NK-92 treated with Interleukin-12 subunit alpha and Interleukin-12 subunit beta, amount 100 ng/mL, for 24 hours (cell line): ENCODE data around the gene HPCAL1.

Source experiments
- DNase-seq: peaks from one replicate; lab custom pipeline; 2025; lab: John Stamatoyannopoulos, UW

HPCAL1 gene

DNA sequence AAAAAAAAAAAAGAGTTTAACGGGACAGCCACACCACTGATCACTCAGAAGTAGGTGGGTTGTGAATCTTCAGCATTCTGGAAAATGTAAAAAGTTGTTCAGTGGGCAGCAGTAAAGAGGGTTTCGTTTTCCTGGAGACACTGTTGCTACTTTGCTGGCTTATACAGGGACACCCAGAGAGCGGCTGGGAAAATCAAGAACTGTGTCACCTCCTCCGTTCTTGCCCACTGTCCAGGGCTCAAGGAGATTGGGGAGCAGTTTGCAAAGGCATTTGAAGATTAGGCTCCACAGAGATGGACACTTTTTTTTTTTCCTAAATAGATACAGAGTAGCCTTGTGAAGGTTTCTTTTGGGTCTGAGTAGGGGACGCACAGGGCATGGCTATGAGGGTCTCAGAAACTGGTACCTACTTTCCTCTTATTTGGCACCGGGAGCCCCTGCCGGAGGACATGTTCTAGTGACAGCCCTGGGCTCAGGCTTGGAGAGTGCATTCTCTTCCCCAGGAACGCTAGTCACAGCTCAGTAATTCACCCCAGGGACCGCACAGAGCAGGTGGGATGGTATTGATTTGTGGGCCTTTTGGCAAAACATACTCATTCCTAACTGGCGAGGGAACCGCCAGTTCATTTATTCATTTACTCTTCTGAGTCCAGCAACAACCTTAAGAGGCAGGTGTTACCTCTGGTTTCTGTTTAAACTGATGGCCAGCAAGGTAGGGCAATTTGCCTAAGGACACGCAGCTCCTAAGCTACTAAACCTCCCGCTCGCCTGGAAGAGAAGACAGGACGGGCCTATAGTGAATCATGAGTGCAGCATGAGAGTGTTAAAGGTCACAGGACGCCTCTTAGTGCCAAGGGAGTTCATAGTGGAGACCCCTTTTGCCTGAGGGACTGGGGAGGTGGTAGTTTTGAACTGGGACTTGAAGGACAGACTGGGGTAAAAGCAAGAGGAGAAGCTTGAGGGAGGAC is 53.1 kb downstream of the HPCAL1 start:
- DNase-seq, result no peak

DNA sequence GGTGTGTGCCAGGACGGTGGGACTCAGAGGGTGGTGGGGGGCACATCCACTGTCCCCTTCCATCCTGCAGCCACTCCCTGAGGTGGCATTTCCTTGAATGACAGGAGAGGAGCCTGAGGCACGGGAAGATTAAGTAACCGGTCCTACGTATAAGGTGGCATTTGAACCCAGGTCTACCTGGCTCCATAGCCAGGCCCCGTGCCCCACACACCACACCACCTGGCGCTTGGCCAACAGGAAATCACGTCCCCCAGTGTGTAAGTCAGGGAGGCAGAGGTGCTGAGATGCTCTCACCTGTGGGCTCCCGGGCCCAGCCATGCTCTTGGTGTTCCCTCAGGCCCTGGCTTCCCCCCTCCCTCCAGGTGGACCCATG is 53.7 kb downstream of the HPCAL1 start:
- DNase-seq, result no peak

DNA sequence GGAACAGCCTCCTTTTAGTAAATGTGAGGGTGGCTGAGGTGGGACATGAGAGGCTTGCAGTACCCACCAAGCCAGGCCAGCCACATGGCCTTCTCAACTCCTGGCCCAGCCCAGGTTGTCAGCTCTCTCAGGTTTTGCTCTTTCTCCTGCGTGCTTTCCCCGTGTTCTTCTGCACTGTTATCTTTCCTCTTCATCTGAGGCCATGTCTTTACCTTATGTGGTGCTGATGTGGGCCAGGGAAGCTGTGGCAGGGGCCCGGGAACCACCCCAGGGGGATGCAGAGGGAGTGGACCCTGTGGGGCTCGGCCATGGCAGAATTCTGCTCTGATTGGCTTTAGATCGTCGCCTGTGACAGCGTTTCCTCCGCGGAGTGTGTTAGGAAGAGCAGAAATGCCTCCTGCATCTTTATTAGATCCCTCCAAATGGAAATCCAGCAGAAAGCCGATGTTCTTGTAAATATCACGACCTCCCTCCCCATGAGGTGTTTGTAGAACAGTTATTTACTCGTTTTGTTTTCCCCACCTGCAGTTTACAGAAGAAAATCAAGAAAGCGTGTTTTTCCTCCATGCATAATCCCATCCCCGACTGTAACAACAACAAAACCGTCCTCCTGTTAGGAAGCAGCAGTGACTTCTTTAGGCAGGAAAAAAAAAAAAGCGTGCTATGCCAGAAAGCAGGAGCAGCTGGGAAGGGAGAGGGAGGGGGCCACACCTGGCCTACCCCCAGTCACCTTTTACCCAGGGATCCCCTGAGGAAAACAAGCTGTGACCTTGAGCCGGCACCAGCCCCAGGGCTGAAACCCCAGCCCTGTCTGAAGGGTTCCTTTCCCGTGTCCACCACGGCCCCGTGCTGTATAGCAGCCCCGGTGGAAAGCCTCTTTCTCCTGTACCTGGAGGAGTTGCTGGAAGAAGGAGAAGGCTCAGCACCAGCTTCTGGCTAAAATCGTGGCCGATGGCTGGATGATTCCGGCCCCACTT is 54.8 kb downstream of the HPCAL1 start:
- DNase-seq, result no peak

DNA sequence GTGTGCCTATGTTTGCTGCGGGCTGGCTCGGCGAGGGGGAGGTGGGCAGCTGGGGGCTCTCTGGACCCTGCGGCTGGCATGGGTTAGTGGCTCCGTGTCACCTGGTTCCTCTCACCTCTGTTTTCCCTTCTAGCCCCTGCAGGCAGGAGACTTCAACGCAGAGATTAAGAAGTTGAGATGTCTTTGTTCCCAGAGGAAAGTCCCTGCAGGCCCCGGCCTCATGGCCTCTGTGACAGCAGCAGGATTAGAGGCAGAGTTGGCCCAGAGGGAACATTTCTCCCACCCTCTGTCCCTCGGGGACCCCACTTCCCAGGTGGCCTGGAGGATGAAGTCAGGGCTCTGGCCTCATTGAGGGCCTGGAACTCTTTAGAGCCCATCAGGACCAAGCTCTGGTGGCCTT is 56.5 kb downstream of the HPCAL1 start:
- DNase-seq, result no peak

DNA sequence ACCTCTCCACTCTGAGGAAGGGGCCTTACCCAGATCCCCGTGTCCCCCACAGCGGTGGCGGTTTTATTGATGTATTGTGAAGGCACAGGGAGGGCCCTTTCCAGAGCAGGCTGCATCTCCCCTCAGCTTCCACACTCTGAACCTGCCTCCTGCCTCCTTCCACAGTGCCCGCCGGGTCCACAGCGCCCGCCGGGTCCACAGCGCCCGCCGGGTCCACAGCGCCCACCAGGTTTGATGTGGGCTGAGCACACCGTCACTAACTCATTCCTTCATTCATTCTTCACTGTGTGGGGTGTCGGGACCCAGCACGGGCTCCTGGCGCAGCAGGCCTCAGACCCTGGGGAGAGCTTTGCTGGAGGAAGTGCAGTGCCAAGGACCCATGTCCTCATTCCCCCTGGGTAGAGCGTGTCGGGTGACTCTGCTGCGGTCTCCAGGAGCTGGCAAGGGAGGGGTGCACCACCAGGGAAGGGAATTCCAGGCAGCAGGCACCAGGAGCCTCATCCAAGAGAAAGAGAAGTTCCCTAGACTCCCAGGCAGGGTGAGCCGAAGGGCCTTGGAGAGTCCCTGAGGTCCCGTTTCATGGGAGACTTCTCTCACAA is 57.1 kb downstream of the HPCAL1 start:
- no peak for DNase-seq

DNA sequence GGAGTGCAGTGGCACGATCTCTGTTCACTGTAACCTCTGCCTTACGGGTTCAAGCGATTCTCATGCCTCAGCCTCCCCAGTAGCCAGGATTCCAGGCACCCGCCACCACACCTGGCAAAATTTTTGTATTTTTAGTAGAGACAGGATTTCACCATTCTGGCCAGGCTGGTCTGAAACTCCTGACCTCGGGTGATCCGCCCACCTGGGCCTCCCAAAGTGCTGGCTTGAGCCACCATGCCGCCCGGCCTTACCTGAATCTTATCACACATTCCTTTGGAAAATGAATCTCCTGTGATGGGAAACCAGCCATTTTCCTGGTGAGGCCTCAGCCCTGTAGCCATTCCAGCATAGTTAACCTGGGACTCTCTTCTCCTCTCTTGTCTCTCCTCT is 57.8 kb downstream of the HPCAL1 start:
- no peak for DNase-seq

DNA sequence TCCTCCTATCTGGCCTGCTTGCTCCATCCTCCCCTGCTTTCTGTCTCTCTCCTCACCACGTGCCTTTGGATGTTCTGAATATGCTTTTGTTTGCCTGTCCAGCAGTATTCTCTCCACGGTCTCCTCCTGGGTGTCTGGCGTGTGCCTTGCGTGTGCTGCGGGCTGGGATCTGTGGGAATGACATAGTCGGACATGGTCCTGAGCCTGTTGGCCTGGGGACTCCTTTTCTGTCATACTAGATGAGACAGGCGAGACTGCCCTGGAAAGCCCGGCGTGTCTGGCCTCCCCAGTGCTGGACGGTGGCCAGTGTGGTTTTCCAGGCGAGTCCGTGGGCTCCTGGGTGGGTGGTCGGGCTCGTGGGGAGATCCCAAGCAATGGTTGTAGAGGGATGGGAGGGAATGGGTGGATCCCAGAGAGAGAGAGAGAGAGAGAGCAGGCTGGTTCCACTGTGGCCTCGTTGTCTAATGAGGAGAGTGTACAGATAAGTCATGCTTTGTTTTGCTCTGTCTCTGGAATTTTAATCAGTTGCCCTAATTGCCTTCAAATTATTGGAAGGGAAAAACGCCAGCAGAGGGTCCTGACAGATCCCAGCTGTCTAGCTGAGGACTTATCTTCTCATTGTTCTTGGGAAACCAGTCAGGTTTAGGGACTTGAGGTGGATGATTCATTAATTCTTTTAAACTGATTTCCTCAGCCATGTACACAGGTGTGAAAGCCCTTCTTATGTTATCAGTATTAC is 58.3 kb downstream of the HPCAL1 start:
- DNase-seq, result no peak

DNA sequence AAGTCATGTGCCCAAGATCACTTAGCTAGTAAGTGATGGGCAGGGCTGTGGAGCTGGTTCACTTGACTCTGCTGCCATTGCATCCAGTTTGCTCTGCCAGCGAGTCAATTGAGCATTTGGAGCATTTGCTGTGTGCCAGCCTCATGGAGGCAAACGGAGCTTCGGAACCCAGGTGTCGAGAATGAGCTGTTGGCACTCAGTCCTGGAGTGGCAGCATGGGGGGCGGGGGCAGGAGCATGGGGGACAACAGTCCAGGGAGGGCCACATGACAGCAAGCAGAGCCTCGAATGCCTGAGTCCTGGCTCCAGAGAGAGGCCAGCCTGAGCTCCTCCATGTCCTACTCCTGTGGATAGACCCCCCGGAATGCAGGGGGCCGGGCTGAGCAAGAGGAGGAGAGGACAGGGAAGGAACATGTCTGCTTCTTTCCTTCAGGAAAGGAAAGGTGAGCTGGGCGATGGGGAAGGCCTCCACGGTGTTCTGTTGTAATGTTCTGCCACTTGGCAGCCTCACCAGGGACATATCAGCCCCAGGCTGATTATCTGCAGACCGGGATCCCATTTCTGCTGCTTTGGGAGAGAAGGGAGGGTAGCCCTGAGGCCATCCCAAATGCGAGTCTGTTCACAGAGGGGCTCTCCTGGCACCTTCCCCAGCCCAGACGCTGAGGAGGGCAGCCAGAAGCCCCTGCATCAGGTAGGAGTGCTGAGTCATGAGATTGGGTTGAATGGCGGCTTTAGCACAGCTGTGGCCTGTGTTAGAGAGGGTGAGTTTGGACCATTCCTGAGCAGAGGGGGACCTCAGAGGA is 59.6 kb downstream of the HPCAL1 start:
- DNase-seq, result no peak

DNA sequence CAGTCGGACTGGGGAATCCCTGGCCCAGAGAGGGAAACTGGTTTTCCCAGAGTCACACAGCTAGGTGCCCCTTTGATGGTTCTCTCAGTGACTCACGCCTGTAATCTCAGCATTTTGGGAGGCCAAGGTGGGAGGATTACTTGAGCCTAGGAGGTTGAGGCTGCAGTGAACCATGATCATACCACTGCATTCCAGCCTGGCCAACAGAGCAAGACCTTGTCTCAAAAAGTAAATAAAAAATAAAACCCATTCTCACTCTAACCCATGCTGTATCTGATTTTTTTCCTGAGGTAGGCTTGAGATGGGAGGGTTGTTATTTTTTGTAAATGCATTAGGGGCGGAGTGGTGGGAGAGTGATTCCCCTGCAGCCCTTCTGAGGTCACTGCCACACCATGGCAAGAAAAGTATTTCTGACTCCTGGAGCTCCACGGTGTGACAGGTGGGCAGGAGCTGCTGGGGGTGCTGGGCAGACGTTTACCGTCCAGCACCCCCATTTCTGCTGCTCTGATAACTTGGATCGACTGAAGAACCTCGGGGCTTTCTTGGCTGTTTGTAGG is 60.3 kb downstream of the HPCAL1 start:
- no peak for DNase-seq

DNA sequence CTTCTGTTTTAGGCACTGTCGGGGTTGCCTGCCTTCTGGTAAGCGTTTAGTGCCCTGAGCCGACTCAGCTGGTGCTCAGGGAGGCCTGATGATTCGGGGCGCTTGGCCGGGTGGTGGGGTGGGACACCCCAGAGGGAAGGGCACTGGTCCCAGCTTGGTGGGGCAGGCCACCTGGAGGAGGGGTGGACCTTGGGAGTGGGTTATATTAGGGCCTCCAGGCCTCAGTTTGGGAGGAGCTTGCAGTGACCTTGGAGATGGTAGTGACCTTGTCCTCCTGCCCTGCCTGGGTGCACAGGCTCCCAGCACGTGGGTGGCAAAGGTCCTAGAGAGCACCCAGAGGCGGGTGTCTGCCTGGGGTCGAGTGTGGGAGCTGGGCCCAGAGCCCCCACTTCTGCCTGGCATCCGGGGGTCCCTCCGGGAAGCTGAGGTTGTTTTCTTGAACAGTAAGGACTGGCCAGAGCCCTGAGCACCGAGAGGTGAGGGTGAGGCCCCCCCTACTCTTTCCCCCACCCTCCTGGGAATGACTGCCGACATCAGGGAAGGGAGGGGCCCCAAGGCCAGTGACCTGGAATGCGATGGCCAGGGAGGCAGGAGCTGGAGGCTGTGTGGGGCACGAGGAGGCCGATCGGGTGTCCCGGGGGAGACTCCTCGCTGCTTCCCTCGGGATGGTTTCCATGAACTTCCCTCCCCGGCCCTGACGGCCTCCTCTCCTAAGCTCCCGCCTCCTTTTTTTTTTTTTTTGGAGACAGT is 61.3 kb downstream of the HPCAL1 start:
- no peak for DNase-seq

DNA sequence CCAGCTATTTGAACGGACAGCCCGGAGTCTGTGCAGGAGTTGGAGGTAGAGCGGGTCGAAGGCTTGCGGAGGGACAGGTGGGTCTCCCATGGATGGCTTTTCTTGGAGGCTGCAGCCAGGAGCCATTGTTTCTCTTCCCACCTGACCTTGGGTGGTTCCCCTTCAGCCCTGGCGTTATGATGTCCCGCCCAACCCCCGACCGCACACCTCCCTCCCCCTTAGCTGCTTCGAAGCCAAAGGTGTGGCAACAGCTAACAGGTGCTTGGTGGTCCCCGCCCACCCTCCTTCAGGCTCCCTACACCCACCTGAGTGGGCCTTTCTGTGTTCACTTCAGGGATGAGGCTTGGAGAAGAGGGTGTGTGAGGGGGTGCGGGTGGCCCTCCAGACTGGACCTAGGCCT is 62.7 kb downstream of the HPCAL1 start:
- no peak for DNase-seq

DNA sequence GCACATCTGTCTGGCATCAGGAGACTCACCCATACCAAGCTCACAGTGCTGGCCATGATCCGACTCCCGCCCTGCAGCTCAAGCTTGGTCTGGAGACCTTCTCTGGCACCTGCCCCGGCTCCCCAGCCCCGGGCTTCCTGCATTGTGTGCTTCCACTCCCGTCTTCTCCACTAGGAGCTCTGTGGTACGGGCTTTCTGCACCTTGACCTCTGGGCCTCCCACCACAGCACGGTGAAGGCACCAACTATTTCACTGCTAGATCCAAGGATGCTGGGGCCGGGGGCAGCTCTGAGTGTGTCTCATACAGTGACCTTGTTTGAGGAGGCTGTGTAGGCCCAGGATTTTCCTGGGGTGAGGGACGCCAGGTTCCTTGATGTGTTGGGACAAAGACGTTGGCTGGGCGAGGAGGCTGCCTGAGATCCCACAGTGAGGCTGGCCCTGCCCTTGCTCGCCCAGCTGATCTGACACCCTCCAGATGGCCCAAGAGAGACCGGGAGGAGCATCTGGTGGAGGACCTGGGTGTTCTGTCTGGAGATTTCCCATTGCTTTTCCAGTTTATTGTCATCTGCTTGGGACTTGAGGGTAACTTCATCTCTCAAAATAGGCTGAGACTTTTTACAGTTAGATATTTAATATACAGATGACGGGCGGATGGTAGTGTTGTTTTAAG is 64.0 kb downstream of the HPCAL1 start:
- DNase-seq, result no peak

DNA sequence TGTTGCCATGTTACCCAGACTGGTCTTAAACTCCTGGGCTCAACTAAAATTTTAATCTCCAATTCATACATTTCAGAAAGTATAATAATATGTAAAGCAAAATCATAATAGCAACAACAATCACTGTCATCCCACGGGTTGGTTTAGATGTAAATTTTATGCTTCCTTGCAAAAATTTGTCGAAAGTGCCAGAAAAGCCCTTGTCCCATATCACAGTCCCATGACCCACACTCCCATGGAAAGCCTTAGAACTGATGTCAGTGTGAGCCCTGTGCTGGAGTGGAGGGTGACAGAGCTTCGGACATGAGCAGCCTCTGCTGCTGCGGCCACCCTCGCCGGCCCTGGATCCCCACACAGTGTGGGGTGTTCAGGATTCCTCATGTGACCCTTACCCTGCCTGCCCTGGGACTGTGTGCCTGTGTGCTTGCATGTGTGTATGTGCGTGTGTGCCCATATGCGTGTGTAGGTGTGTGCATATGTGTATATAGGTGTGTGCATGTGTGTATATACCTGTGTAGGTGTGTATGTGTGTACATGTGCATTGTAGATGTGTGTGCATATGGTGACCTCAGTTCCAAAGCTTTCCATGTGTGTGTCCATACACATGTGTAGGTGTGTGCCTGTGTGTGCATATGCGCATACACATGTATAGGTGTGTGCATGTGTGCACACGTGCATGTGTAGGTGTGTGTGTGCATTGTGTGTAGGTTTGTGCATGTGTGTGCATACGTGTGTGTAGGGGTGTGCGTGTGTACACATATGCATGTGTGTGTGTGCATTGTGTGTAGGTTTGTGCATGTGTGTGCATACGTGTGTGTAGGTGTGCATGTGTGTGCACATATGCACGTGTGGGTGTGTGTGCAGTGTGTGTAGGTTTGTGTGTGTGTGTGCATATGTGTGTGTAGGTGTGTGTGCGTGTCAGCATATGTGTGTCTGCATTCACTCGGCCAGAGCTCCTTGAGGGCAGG is 65.1 kb downstream of the HPCAL1 start:
- no peak for DNase-seq

DNA sequence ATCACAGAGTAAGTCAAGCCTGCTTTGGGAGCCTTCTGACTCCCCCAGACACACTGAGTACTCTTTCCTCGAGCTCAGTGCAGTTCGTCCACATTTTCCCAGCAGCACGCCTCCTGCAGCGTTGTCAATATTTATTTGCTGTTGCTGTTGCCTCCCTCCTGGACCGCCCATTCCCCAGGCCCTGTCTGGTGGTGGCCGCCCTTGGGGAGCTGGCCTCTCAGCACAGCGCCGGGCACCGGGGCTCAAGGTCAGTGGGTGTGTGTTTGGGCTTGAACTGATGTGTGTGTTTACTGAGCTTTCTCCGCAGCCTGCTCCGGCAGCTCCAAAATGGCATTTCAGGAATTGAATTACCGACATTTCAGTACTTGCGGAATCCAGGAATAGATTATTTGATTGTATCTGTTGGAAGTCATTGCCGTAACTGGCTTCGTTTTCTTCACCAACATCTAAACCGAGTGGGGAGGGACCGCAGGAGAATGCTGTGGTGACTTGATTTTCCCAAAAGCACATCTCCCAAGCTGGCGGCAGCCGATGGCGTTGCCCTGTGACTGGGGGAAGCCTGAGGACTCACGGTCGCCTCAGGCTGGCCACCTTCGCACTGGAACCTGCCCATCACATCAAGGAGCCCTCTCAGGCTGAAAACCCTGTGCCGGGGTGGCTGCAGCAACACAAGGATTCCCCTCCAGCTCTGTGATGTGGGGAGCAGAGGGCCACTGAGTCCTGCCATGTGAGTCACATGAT is 66.0 kb downstream of the HPCAL1 start:
- no peak for DNase-seq

DNA sequence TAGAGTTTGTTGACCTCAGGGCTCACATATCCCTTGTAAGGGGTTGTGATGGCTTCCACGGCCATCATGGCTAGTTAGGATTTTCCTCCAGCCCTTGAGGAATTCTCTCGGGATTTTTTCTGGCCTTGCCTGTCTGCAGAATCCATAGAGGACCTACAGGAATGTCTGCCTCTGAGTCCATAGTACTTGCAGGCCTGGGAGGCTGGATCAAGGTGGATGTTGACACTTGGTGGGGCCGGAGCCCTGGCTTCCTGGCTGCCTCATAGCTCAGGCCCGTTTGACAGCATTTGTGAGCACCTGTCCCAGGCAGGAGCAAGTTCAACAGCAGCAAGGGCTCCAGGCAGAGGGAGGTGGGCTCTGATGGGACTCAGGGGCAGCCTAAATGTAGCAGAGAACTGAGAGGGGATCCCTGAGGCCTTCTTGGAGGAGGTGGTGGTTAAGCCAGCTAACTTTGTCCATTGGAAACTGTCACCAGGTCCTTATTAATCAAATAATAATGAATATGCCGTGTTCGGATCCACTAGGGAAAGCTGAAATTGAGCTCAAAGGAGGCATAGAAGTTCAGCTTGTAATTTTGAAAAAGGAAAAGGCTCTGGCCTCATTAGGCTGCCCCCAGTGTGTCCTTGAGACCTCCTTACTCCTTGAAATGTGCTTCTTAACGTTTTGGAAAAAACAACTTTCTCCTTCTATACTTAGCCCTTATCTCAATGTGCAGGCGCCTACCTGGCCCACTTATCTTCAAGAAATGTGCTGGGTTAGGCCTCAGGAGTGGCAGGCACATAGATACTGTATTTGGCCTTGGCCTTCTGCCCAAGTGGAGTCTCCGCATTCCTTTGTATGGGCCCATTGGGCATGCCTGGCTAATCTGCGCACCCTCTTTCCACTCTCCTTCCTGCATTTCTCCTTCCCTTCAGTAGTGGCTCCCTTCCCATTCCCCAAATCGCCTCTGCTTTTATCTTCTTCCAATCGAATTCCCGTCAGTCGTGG is 66.9 kb downstream of the HPCAL1 start:
- DNase-seq, result no peak

DNA sequence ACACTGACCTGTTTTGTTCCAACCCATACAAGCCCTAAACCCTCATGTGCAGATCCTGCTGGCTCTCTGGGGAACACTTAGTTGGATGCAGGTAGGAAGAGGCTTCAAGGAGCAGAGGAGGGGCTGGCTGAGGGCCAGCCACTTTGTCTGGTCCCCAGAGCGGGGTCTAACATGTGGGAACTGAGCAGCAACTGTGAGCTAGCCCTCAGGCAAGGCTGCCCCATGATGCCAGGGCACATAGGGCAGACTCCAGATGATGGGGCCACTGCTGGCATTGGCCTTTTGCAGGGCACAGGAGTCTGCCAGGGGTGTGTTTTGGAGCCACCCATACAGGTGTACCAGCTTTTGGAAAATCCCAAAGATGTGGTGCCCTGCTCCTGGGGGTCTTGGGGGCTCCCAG is 67.7 kb downstream of the HPCAL1 start:
- DNase-seq, result no peak
